Measurements from ENCODE around the gene EML2.

The EML2 gene

DNA sequence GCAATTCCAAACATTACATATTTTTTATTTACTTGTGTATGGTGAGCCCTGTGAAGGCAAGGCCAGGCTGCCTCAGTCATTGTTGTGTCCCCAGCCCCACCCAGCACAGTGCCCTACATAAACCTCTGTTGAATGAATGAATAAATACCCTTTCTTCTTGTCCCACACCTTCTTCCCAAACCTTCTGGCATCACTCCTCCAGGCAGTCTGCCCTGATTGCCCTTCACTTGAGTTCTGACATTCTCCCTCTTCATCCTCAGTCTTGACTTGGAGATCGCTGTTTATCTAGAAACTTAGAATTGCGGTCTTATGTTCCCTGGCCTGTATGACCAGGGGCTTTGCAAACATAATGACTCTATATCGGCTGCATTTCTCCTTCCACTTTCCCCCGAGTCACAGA lies 49.4 kb downstream of the EML2 start:
- no peak for DNase-seq (ENCODE audit: low spot score)

DNA sequence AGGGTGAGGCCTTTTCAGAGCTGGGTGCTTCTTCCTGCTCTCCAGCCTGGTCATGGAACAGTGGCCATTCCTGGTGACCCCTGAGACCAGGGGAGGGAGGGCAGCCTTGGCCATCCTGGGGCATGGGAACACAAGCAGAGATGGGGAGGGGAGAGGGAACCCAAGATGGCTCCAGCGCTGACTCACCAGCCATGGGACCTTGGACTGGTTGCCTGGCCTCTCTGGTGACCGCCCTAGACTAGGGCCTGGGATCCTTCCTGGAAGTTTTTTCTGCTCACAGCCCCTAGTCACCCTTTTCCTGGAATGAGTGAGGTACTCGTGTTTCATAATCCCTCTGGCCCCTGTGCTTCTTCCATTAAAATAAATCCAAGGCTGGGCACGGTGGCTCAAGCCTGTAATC lies 51.3 kb downstream of the EML2 start:
- no peak for DNase-seq (ENCODE audit: low spot score)

DNA sequence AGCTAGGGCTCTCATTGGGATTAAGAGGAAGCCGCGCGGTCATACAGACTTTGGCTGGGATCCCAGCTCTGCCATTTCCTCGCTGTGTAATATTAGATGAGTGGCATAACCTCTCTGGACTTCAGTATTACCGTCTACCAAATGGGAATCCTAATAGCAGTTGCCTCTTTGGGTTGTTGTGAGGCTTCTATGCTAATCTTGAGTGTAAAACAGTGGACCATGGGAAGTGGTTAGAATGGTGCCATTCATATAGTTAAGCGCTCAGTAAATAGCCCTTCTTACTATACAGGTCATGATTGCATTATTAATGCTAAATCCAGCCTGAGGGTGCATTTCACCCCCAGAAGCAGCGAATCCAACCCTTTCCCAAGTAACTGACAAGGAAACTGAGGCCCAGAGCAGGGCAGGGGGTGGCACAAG lies 54.0 kb downstream of the EML2 start:
- no peak for DNase-seq (ENCODE audit: low spot score)

DNA sequence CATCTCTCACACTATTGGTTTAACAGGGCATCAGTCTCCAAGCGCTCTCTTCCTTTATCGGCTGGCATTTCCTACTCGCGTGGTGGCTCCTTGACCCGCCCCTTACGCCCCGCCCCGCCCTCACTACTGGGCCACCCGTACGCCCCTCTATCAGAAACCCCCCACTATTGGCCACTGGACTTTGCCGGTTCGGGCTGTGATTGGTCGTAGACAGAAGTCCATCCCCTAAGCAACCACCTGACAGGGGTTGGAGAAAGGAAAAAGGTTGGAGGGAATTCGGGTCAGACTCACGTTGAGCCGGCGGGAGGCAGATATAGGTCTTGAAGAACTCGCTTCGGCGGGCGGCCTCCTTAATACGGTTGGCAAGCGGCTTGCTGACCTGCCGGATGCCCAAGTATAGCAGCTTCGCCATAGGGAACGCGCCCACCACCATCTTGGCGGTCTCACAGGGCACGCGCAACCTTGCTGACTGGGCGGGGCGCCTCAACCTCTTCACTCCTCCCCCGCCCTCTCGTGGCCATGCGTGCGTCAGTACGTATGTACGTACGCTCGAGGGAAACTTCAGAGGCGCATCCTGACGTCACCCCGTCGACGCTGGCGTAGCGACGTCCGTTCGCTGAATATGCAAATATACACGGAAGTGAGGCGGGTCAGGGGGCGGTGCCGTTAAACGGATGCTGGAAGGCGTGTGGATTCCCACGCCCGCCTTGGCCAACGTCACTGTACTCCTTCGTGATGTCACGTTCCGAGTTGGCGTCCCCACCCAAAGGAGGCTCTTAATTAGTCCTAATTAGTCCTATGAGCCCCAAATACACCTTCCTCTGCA lies 54.7 kb downstream of the EML2 start, which contains the start of gene OPA3:
TSS of gene OPA3 (minus strand) at position 471 of the 826 bp plus-strand sequence. CDS start at position 433, 38 bp downstream.
- peak; percentile 99 for DNase-seq (ENCODE audit: low spot score)

DNA sequence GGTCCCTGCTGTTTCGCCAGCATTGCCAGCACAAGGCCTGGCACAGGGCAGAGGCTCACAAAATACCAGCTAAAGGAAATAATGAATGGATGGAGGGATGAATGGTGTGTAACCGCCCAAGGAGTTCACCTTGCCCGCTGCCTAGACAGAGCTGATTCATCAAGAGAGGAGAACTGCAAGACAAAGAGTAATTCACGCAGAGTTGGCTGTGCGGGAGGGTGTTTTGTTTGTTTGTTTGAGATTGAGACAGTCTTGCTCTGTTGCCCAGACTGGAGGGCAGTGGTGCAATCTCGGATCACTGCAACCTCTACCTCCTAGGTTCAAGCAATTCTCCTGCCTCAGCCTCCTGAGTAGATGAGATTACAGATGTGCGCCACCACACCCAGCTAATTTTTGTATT lies 57.6 kb downstream of the EML2 start:
- DNase-seq (ENCODE audit: low spot score): no peak

DNA sequence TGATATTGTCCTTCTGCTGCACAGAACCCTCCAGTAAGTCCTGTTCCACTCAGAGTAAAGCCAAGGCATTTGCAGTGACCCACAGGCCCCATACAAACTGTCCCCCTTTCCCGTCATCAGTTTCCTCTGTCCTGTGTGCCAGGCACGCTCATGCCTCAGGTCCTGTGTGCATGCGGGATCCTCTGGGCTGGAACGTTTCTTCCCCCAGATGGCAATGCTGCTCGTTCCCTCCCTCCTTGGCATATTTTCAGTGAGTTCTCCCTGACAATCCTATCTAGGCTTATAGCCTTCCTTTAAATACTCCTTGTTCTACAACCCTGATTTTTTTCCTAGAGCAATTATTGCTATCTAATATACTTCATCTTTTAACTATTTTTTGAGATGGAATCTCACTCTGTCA lies 60.3 kb downstream of the EML2 start:
- no peak for DNase-seq (ENCODE audit: low spot score)

DNA sequence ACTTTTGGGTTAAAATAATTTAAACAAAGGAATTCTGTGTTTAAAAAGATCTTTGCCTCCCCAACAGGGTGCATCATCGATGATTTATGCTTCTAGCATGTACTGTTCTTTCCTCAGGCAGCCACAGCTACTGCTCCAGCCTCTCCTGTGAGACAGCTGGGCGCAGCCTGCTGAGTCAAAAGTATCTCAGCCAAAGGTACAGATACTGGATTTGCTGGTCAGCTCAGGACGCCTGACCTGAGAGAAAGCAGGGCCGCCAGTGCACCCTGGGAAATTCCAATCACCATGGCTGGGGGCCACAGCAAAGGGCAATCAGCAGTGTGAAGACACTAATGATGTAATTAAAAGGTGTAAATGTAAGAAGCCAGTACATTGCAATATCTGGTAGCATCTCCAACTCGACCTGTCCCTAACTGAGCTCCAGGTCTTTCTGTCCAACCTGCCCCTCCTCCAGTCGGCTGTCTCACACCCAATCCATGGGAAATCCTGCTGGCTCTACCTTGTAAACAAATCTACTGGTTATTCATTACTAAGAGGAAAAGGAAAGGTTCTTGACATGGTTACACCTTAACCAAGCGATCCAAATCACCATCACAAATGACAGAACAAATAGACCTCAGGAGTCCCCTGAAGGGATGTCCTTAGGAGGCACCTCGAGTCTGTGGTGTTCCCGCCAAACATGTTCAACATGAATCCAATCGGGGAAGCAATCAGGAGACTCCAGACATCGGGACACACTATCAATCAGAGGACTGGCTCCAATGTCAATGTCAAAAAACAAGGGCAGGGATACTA lies 61.9 kb downstream of the EML2 start:
- no peak for DNase-seq (ENCODE audit: low spot score)

DNA sequence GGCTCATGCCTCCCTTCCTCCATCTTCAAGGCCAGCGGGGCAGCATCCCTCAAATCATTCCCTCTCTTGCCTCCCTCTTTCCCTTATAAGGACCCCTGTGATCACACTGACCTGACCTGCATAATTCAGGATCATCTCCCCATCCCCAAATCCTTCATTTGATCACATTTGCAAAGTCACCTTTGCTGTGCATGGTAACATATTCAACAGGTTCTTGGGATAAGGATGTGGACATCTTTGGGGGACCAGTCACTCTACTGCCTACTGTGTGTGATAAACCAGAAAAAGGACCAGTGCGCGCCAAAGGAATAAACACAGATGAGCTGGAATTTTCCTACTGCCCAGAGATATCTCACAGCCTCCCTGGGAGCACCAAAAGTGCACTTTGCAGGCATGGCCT lies 62.5 kb downstream of the EML2 start:
- no peak for DNase-seq (ENCODE audit: low spot score)

DNA sequence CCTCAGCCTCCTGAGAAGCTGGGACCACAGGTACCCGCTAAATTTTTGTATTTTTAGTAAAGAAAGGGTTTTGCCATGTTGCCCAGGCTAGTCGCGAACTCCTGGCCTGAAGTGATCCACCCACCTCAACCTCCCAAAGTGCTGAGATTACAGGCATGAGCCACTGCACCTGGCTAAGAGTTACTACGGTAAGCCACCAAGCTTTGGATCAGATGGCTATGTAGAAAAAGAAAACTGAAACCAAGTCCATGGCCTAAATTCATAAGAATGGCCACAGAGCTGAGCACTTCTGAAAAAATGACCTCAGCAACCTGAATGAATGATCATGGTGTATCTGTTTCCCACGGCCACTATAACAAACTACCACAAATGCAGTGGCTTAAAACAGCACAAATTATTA lies 64.0 kb downstream of the EML2 start:
- DNase-seq (ENCODE audit: low spot score): no peak

DNA sequence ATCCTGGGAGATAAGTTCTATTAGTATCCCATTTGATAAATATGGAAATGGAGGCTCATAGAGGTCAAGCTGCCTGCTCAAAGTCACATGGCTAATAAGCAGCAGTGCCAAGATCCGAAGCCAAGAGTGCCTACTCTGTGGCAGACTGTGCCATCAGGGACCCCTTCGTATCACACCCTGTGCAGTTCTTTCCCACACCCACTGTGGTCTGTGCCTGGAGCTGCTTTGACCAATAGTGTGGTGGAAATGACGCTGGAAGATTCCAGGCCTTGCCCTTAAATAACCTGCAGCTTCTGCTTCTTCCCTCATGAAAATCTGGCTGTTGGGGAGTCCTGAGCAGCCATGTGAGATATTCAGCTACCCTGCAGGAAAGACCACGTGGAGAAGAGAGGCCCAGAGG lies 64.7 kb downstream of the EML2 start:
- no peak for DNase-seq (ENCODE audit: low spot score)

DNA sequence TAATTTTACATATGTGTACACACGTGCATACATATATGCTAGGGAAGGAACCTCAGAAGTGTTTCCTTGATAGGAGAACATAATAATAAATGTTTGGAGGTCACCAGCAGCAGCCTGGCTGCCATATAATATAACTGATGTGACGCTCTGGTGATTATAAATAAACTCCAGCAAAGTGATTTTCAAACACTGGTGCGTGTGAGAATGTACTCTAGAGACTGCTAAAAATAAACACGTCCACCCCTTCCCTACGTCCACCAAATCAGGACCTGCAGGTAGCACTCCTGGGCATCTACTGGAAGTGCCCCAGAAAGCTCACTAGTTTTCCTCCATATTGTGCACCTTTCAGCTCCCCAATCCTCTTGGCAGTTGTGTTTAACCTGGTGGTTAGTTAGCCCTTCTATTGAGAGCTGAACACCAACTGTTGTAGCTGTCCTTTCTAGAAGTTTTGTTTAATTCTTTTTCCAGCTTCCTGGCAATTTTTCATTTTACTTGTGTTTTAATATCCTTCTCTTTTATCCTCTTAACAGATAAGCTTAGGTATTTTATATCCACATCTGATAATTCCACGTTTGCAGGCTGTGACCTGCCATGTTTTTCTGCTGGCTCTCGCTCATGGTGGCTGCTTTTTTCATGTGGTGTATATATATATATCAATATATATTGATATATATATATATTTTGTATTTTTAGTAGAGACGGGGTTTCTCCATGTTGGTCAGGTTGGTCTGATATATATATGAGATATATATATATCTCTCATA lies 67.6 kb downstream of the EML2 start:
- DNase-seq (ENCODE audit: low spot score): no peak

DNA sequence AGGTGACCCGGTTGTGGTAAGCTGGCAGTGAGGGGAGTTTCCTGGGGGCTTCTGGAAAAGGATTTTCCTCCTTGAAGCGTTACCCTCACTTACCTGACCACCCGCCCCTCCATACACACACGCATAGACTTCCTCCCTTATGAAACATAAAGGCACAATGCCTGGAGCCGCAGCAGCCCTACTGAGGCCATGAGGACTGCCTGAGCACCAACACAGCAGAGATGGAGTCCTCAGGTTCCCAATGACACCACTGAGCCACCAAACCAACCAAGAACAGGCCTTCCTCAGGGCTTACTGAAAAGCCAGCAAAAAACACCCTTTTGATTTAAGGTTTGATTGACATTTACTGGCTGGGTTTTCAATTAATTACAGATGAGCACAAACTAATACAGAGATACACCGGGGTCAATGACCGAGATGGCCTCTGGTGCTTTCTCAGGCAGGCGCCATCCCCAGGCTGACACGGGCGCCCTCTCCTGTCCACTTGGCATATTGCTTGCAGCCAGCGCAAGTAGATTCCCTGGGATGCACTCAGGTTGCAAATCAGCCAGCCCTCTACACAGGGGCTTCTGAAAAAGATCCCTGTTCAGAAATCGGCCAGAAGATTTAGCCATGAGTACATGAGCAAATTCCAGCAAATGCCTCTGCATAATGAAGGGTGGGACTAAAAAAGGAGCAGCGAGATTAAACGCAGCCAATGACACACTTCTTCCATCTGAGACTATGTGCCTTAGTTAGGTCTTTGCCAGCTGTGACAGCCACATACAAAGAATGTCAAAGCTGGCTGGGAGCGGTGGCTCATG lies 69.4 kb downstream of the EML2 start:
- no peak for DNase-seq (ENCODE audit: low spot score)

DNA sequence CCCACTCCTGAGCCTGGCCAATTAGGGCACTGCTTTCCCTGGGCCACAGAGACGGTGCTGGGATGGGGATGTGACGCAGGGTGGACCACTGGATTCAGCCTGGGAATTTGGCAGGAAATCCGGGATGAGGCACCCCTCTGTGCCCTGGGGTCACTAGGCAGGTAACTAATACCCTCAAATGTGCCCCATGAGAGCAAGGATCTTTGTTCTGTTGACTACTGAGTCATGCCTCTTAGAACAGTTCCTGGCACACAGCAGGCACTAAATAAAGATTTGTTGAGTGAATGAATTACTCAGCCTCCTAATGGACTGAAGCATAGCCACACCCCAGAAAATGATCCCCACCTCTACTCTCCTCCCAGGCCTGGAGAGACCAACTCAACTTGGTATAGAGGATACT lies 70.5 kb downstream of the EML2 start:
- DNase-seq (ENCODE audit: low spot score): no peak

DNA sequence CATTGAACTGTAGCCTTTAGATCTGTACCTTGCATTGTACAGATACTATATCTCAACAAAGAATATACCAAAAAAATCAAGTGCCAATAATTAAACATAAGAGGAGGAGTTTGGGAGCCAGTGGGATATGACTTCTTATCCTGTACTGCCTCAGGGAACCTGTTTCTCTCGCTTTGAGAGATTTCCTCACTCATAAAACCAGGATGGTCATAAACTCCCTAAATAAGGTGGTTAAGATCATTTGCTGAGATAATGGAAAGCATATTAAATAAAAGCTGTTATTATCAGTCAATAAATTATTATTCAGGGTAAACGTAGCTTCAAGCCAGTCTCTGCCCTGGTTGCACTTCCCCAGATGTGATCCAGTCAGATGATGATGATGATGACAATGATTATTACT lies 71.6 kb downstream of the EML2 start:
- DNase-seq (ENCODE audit: low spot score): no peak

DNA sequence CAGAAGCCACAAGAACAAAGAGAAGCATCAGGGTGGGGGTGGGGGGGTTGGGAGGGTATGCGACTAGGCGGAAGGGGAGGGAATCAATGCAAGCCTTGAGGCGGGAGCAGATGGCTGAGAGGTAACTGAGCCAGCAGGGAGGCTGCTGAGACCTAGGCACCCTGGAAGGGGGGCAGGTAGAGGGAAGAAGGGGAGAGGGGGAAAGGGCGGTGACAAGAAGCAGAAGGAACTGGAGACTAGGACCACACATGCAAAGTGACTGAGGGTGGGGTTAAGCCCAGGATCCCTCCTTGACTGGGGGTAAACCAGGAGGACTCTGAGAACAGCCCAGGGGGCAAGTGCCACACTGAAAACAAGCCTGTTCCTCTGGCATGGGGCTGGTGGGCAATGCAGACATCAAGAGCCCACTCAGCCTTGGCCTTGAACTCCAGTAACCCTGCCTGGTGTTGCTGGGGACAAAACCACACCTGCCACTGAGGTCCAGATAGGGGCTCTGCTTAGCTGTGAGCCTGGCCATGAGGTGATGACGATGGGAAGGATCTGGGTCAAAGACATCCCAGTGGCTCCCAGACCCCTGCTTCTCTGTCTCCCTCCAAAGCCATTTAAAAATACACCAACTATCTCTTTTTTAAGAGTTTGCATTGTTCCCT lies 74.9 kb downstream of the EML2 start:
- no peak for DNase-seq (ENCODE audit: low spot score)

DNA sequence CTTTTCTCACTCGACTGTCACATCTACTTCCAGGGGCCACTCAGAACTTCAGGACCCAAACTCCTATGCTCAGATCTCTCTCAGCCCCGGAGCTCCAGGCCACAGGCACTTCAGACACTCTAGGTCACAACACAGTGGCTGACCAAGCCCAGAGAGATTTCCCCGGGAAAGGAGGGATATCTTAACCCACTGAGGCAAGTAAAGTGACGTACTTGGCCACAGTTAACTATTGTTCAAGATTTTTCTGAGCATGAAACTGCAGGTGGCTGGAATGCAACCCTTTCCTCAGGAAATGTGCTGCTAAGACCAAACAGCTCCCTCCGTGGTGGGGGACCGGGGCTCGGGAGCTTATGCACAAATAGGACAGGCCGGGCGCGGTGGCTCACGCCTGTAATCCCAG lies 78.5 kb downstream of the EML2 start:
- DNase-seq (ENCODE audit: low spot score): no peak

DNA sequence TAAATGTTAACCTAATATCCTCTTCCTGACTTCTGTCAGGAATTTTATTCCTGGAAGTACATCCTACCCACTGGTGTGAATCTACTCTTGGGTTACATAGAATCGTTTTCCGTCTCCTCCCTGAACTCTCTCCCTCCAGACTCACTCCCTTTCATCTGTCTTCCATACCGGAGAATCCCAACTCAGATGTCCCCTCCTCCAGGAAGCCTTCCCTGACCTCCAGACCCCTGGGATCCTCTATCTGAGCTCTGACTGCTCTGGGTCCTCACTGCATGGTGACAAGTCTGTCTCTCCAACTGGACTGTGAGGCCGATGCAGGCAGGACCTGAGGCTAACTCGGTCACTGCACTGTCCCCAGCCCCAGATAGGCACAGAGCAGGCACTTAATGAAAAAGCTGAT lies 79.2 kb downstream of the EML2 start:
- no peak for DNase-seq (ENCODE audit: low spot score)
